ENCODE results near the gene UCMA.

The UCMA gene

DNA sequence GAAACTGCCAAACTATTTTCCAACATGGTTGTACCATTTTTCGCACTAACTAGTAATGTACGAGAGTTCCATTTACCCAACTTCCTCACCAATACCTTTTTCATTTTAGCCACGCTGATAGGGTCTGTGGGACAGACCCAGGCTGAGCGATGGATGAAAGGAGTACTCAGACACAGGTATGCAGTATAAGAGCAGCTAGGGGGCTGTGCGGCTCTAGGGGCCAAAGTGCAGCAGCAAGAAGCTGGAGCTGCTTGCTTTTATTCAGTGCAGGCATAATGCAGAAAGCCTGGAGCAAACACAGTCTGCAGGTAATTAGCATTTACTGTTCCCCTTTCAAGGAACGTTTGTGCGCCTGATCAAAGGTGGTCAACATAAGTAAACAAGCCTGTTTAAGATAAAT, 21.0 kb downstream of the UCMA start:
- TF ChIP-seq, protein P1, sequence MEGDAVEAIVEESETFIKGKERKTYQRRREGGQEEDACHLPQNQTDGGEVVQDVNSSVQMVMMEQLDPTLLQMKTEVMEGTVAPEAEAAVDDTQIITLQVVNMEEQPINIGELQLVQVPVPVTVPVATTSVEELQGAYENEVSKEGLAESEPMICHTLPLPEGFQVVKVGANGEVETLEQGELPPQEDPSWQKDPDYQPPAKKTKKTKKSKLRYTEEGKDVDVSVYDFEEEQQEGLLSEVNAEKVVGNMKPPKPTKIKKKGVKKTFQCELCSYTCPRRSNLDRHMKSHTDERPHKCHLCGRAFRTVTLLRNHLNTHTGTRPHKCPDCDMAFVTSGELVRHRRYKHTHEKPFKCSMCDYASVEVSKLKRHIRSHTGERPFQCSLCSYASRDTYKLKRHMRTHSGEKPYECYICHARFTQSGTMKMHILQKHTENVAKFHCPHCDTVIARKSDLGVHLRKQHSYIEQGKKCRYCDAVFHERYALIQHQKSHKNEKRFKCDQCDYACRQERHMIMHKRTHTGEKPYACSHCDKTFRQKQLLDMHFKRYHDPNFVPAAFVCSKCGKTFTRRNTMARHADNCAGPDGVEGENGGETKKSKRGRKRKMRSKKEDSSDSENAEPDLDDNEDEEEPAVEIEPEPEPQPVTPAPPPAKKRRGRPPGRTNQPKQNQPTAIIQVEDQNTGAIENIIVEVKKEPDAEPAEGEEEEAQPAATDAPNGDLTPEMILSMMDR (IDR thresholded peaks at IDR 0.05; ENCODE audit: borderline replicate concordance, control extremely low read depth, extremely low read depth, insufficient read depth, missing control alignments), result no peak
- no peak for DNase-seq (ENCODE audit: low spot score)
- in situ Hi-C loops (cut with MboI; ENCODE audit: low sequenced_read_pairs, unreplicated experiment), result no loop called here

DNA sequence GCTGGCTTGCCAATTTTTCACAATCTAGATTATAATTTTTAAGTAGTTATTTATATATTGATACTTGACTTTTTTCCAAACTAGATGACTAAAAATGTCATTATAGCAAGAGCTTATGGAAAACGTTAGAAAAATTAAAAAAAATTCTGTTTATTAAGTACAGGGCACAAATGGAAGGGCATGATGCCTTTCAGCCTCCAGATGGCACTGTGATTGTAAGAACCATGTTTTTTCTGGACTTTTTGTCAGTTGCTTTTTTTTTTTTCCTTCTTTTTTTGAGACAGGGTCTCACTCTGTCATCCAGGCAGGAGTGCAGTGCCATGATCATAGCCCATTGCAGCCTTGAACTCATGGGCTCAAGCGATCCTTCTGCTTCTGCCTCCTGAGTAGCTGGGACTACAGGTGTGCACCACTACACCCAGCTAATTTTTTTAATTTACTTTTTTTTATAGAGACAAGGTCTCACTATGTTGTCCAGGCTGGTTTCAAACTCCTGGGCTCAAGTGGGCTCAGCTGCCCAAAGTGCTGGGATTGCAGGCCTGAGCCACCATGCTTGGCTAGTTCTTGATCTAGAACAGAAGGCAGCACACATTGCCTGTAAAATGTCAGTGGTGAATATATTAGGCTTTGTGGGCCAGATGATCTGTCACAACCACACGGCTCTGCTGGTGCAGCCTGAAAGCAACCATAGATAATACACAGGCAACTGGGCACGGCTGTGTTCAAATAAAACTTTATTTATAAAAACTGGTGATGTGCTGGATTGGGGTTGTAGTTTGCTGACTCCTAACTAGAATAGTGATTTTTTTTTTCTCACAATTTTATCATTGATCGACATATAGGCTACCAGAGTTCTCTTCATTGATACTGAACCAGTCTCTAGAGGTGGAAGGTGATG, 27.4 kb downstream of the UCMA start:
- TF ChIP-seq, protein P1 (IDR thresholded peaks at IDR 0.05; ENCODE audit: borderline replicate concordance, control extremely low read depth, extremely low read depth, insufficient read depth, missing control alignments), result peak; percentile 37
- DNase-seq (ENCODE audit: low spot score), result no peak
- in situ Hi-C loops (cut with MboI; ENCODE audit: low sequenced_read_pairs, unreplicated experiment), result no loop called here

DNA sequence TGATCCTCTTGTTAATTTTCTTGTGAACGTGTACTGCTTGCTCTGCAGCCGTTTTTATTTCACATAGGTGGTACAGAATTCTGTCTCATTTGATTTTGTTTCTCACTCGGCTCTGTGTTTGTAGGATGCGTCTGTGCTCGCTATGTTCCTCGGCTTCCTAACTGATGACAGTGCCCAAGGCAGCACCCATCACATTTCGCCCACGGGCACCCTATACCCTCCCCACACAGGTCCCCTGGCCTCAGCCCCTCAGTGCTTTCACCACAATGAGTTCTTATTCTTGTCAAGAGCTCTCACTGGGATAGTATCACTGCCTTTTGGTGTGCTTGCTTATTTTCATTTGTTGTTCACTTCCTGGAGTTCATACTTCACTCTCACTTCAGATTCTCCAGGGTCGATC, 28.1 kb downstream of the UCMA start:
- TF ChIP-seq, protein P1 (IDR thresholded peaks at IDR 0.05; ENCODE audit: borderline replicate concordance, control extremely low read depth, extremely low read depth, insufficient read depth, missing control alignments), result no peak
- in situ Hi-C loops (cut with MboI; ENCODE audit: low sequenced_read_pairs, unreplicated experiment), result no loop called here
- DNase-seq (ENCODE audit: low spot score), result no peak

DNA sequence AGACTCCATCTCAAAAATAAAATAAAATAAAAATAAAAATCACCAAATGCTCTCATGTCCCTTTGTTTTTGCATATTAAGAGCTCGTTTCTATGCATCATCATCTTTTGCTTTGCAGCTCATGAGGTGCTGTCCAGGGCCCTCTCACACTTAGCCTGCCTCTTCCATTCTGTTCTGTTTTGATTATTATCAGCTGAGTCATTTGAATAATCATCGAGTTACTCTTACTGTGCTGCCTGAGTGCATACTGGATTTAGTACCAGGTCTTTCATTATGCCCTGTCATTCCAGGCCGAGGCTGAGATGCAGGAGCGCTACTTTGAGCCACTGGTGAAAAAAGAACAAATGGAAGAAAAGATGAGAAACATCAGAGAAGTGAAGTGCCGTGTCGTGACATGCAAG, 33.0 kb downstream of the UCMA start:
- DNase-seq (ENCODE audit: low spot score), result no peak
- in situ Hi-C loops (cut with MboI; ENCODE audit: low sequenced_read_pairs, unreplicated experiment), result no loop called here
- TF ChIP-seq, protein P1 (IDR thresholded peaks at IDR 0.05; ENCODE audit: borderline replicate concordance, control extremely low read depth, extremely low read depth, insufficient read depth, missing control alignments), result no peak

DNA sequence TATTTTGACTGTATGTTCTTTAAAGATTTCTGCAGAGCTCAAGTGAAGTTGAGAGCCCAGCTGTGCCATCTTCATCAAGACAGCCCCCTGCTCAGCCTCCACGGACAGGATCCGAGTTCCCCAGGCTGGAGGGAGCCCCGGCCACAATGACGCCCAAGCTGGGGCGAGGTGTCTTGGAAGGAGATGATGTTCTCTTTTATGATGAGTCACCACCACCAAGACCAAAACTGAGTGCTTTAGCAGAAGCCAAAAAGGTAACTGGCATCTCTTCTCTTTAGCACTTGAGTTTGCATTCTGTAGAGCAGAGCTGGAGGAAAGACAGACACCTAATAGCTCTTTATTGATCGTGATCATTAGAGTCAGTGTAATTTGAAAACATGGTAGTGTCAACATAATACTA, 39.2 kb downstream of the UCMA start:
- DNase-seq (ENCODE audit: low spot score), result no peak
- in situ Hi-C loops (cut with MboI; ENCODE audit: low sequenced_read_pairs, unreplicated experiment), result no loop called here
- TF ChIP-seq, protein P1 (IDR thresholded peaks at IDR 0.05; ENCODE audit: borderline replicate concordance, control extremely low read depth, extremely low read depth, insufficient read depth, missing control alignments), result no peak

DNA sequence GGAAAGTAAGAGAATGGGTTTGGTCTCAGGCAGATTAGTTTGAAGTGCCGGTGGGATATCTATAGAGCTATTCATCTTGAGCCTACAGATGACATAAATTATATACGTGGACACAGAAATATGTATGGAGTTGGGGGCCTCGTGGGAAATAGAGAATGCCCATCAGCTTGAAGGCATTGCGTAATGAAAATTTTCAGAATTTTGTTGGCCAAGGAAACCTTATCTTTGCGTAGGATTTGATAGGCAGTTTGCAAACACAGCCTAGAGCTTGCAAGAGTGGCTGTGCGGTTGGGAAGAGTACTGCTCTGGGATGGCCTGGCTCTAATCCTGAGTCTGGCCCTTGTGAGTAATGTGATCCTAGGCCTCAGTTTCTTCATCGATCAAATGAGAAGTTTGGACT, 40.5 kb downstream of the UCMA start:
- DNase-seq (ENCODE audit: low spot score), result no peak
- in situ Hi-C loops (cut with MboI; ENCODE audit: low sequenced_read_pairs, unreplicated experiment), result no loop called here
- TF ChIP-seq, protein P1 (IDR thresholded peaks at IDR 0.05; ENCODE audit: borderline replicate concordance, control extremely low read depth, extremely low read depth, insufficient read depth, missing control alignments), result no peak
